Hypothalamus (tissue), 51 donors: ENCODE data around the gene AMDHD1.

Experiments used
- DNase-seq, 51 donors: peaks; one replicate each; lab custom pipeline; 2025; lab: John Stamatoyannopoulos, UW

Gene AMDHD1

GRCh38 chr12:95943330-95943842 is at the start of gene AMDHD1:
Gene AMDHD1 (plus strand): TSS chr12:95943331. CDS start chr12:95943399, 68 bp downstream.
- peak in 35 of 51 donors; percentile 3 to 76 (median 34) for DNase-seq

- no peak for DNase-seq
Observed at GRCh38 chr12:95896846-95897245, 46.3 kb upstream of the AMDHD1 start.

- no peak for DNase-seq
Observed at GRCh38 chr12:95898081-95898480, 45.0 kb upstream of the AMDHD1 start.

GRCh38 chr12:95908573-95908972 is 34.6 kb upstream of the AMDHD1 start:
- no peak for DNase-seq

DNA sequence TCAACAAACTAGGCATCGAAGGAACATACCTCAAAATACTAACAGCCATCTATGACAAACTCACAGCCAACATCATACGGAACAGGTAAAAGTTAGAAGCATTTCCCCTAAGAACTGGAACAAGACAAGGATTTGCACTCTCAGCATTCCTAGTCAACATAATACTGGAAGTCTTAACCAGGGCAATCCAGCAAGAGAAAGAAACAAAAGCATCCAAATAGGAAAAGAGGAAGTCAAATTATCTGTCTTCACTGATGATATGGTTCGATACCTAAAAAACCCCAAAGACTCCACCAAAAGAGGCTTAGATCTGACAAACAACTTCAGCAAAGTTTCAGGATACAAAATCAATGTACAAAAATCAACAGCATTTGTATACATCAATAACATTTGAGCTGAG is 33.3 kb upstream of the AMDHD1 start:
- no peak for DNase-seq

DNA sequence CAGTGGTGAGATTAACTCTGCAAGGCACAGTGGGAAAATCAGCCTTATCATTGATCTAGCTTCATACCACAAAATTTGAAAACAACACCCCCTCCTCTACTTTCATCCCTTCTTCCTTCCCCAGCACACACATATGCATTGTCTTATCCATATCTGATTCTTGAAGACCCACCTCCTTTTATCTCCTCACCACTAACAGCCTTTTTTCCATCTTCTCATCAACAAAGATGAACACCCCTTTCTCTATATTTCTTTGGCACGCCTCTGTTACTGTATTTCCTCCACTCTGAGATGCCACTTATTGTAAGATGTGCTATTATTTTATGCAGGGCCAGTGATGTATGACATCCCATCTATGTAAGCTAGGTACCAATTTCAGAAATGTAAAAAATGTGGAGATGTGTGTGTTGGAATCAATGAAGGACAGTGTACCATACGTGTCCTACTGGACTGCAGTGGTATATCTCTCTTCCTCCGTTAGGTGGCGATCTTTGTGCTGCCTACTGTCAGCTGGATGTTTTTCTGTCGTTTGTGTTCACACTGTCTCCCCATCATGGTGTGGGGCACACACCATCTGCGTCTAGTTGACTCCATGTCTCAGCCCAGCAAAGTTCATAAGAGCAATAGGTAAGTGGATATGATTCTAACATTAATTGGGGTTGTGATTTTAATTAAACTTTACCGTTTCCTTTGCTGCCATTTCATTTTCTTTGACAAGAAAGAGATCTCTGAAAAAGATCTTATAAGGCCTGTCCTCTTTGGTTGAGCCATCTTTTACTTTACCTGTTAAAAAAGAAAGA is 24.7 kb upstream of the AMDHD1 start:
- peak in 22 of 51 donors; percentile 1 to 38 (median 12) for DNase-seq

DNA sequence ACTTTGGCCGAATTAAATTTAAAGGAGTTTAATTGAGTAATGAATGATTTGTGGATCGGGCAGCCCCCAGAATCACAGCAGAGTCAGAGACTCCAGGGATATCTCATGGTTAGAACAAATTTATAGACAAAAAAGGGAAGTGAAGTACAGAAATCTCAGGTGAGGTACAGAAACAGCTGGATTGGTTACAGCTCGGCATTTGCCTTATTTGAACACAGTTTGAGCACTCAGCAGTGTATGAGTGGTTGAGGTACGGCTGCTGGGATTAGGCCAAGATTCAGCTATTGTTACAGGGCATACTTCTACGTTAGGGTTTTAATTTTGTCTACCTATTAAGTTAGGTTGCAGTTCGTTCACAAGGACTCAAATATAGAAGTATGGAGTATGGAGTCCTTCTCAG is 24.0 kb upstream of the AMDHD1 start:
- DNase-seq: no peak

- no peak for DNase-seq
Observed at GRCh38 chr12:95922231-95922630, 20.9 kb upstream of the AMDHD1 start.

DNA sequence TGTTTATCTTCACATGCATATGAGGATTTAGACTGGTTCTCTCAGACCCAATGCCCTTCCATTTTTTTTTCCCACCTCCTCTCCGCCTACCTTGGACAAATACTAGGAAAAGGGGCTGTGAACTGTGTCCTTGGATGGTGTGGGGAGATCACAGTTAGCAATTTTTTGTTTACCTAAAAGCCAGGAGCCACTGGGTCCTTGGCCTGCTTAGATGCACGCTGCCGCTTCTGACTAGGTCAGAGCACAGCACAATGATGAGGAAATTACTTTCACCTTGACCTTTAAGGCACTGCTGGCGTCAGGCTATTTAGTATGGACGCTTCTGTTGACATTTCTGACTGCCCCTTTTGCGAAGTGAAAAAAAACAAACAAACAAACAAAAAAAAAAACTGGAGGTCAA is 2.6 kb upstream of the AMDHD1 start:
- no peak for DNase-seq

DNA sequence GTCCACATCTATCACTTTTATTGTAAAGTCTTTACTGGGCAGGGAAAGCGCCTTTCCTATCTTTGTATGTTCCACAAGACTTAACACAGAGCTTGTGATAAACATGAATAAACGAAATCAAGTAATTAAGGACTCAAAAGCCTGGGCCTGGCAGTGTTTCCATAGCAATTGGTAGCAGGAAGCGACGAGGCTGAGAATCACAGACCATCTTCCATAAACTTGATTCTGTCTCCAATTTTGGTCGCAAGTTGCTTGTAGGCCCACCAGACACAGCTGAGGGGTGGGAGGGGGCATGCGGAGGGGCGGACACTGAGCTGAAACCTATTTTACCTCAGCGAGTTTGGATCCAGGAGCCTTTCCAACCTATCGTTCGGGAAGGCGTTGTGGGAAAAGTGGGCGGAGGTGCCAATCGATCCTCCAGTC is 1.0 kb upstream of the AMDHD1 start:
- peak in 3 of 51 donors; percentile 8 to 31 (median 18) for DNase-seq

- peak; percentile 11 to 88 (median 57) for DNase-seq
Observed at GRCh38 chr12:95942524-95943329, 404 bp upstream of the AMDHD1 start, which contains the start of gene CCDC38. Gene CCDC38 (minus strand): TSS chr12:95942614. CDS start chr12:95936509, 6,105 bp downstream.

DNA sequence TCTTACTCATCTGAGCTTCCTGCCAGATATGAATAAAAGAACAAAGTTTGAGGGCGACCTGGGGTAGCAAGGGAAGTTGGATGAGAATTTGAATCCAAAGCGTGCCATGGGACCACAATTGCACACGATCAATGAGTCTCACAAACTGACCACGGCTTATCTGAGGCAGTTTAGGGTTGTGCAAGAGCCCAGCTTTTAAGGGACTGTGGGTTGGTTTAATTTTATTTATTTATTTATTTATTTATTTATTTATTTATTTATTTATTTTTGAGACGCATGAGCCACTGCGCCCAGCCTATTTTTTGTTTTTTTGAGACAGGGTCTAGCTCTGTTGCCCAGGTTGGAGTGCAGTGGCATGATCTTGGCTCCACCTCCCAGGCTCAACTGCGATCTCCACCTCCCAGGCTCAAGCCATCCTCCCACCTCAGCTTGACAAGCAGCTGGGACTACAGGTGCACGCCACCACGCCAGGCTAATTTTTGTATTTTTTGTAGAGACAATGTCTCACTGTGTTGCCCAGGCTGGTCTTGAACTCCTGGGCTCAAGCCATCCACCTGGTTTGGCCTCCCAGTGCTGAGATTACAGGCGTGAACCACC is 1.1 kb downstream of the AMDHD1 start:
- no peak for DNase-seq

- DNase-seq: no peak
Observed at GRCh38 chr12:95949477-95950206, 6.5 kb downstream of the AMDHD1 start.

DNA sequence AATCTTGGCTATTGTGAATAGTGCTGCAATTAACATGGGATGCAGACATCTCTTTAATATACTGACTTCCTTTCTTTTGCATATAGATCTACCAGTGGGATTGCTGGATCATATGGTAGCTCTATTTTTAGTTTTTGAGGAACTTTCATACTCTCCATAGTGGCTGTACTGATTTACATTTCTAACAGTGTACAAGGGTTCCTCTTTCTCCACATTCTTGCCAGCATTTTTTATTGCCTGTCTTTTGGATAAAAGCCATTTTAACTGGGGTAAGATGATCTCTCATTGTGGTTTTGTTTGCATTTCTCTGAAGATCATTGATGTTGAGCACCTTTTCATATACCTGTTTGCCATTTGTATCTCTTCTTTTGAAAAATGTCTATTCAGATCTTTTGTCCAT is 8.4 kb downstream of the AMDHD1 start:
- DNase-seq: no peak

DNA sequence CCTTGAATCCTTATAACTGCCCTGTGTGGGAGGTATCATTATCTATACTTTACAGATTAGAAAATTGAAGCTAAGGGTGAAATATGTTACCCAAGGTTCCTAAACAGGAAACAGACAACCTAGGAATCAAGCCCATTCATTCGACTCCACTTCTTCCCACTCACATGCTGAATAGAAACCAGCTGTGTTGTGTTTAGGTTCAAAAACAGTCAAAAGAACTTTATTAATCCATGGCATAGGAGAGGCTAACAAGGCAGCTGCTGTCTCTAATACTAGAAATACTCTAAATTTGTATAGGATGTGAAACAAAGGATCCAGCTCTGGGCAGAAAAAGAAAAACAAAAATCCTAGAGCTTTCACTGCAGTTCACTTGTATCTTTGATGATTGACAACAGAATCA is 9.9 kb downstream of the AMDHD1 start:
- DNase-seq: no peak

- DNase-seq: no peak
Observed at GRCh38 chr12:95955549-95956159, 12.5 kb downstream of the AMDHD1 start.

DNA sequence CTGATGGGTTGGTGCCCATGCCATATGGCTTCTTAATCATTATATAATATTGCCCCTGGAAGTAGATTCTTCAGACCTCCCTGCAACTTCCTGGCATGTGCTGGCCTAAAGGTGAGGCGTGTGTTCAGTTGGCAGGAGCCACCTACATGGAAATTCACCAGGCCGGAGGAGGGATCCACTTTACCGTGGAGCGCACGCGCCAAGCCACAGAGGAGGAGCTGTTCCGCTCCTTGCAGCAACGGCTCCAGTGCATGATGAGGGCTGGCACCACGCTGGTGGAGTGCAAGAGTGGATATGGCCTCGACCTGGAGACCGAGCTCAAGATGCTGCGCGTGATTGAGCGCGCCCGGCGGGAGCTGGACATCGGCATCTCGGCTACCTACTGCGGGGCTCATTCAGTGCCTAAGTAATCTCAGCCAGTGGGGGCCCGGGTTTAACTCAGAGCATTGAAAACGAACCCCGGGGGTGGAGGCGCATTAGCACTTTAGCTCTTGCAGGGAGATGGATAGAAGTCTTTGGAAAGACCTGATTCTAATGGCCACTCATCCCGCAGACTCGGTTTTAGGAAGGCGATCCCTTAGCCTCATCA is 13.5 kb downstream of the AMDHD1 start:
- peak in 1 of 51 donors; percentile 1 for DNase-seq

- DNase-seq: no peak
Observed at GRCh38 chr12:95959107-95959506, 16.0 kb downstream of the AMDHD1 start.

- DNase-seq: no peak
Observed at GRCh38 chr12:95960241-95960640, 17.1 kb downstream of the AMDHD1 start.
